Measurements from ENCODE around the gene MYOM1. TPM values are rescaled to one million over a fixed set of nuclear protein-coding genes. Genes with fewer than 3 reads are reported as not detected.

MYOM1 gene
- total RNA-seq, 4 donors from 2014 or later: 0.67 to 2.1 (median 1.5) TPM

GRCh38 chr18:3044931-3045698 lies 174.7 kb downstream of the MYOM1 start:
- 55 to 67% methylated on average over 12 of the region's 12 CpGs for WGBS, 2 donors
- no peak for TF ChIP-seq POLR2A (IDR thresholded peaks at IDR 0.05)
- no peak for TF ChIP-seq CTCF (IDR thresholded peaks at IDR 0.05)
- intact Hi-C loops (cut with DNase I; ENCODE audit: low total_unique reads): no loop called here
- DNase-seq (ENCODE audit: low spot score in 2 of 2): no peak
- H3K4me3 ChIP-seq (ENCODE audit: low read depth, poor library complexity, severe bottlenecking): no peak overlapping the region

- intact Hi-C loops (cut with DNase I; ENCODE audit: low total_unique reads): no loop called here
- H3K4me3 ChIP-seq (ENCODE audit: low read depth, poor library complexity, severe bottlenecking): no peak overlapping the region
- no peak for TF ChIP-seq CTCF (IDR thresholded peaks at IDR 0.05)
- TF ChIP-seq POLR2A (IDR thresholded peaks at IDR 0.05): no peak
- 80 to 92% methylated on average over 2 of the region's 2 CpGs for WGBS, 2 donors
- DNase-seq (ENCODE audit: low spot score in 2 of 2): peak in 1 of 2 donors; percentile 6
These were observed 177.4 kb downstream of the MYOM1 start for GRCh38 chr18:3042379-3042778.

- no peak overlapping the region for H3K4me3 ChIP-seq (ENCODE audit: low read depth, poor library complexity, severe bottlenecking)
- intact Hi-C loops (cut with DNase I; ENCODE audit: low total_unique reads): no loop called here
- DNase-seq (ENCODE audit: low spot score in 2 of 2): no peak
- 63 to 70% methylated on average over 5 of the region's 5 CpGs for WGBS, 2 donors
- TF ChIP-seq CTCF (IDR thresholded peaks at IDR 0.05): no peak
- TF ChIP-seq POLR2A (IDR thresholded peaks at IDR 0.05): no peak
These were observed 177.9 kb downstream of the MYOM1 start for GRCh38 chr18:3041843-3042242.

GRCh38 chr18:3040881-3041280 lies 178.9 kb downstream of the MYOM1 start:
- WGBS, 2 donors: 97 to 98% methylated on average over 8 of the region's 8 CpGs
- DNase-seq (ENCODE audit: low spot score in 2 of 2): peak in 1 of 2 donors; percentile 68
- intact Hi-C loops (cut with DNase I; ENCODE audit: low total_unique reads): no loop called here
- TF ChIP-seq POLR2A (IDR thresholded peaks at IDR 0.05) (no peak), CTCF (IDR thresholded peaks at IDR 0.05) (no peak)
- H3K4me3 ChIP-seq (ENCODE audit: low read depth, poor library complexity, severe bottlenecking): no peak overlapping the region

GRCh38 chr18:3040173-3040572 lies 179.6 kb downstream of the MYOM1 start:
- TF ChIP-seq POLR2A (IDR thresholded peaks at IDR 0.05): no peak
- TF ChIP-seq CTCF (IDR thresholded peaks at IDR 0.05): no peak
- 84 to 86% methylated on average over 2 of the region's 2 CpGs for WGBS, 2 donors
- H3K4me3 ChIP-seq (ENCODE audit: low read depth, poor library complexity, severe bottlenecking): no peak overlapping the region
- DNase-seq (ENCODE audit: low spot score in 2 of 2): no peak
- intact Hi-C loops (cut with DNase I; ENCODE audit: low total_unique reads): no loop called here
